Measurements from ENCODE around the gene ARMH3.

The ARMH3 gene

GRCh38 chr10:101831169-101831811, 224.7 kb downstream of the ARMH3 start:
- DNase-seq (ENCODE audit: low read depth in 3 of 3) = no peak

GRCh38 chr10:101830322-101831168, 225.4 kb downstream of the ARMH3 start:
- peak; percentile 78 to 95 (median 91) for DNase-seq (ENCODE audit: low read depth in 3 of 3)

GRCh38 chr10:101829561-101830315, 226.2 kb downstream of the ARMH3 start:
- DNase-seq (ENCODE audit: low read depth in 3 of 3) = peak in 2 of 3 experiments; percentile 47 to 52

- DNase-seq (ENCODE audit: low read depth in 3 of 3) = no peak
Measured at GRCh38 chr10:101828766-101829551, 227.0 kb downstream of the ARMH3 start.

- DNase-seq (ENCODE audit: low read depth in 3 of 3) = no peak
Measured at GRCh38 chr10:101827919-101828600, 227.9 kb downstream of the ARMH3 start.

GRCh38 chr10:101826852-101827434, 229.0 kb downstream of the ARMH3 start:
- DNase-seq (ENCODE audit: low read depth in 3 of 3) = no peak

GRCh38 chr10:101824736-101825135, 231.2 kb downstream of the ARMH3 start:
- DNase-seq (ENCODE audit: low read depth in 3 of 3) = no peak

- no peak for DNase-seq (ENCODE audit: low read depth in 3 of 3)
Measured at GRCh38 chr10:101818872-101819633, 236.9 kb downstream of the ARMH3 start.

GRCh38 chr10:101818119-101818871, 237.7 kb downstream of the ARMH3 start, which contains the start of gene OGA:
OGA (minus strand) TSS chr10:101818444; CDS start chr10:101818022, 422 bp downstream.
- peak; percentile 87 to 95 (median 93) for DNase-seq (ENCODE audit: low read depth in 3 of 3)

- no peak for DNase-seq (ENCODE audit: low read depth in 3 of 3)
Measured at GRCh38 chr10:101817337-101818118, 238.4 kb downstream of the ARMH3 start.

GRCh38 chr10:101816913-101817336, 239.0 kb downstream of the ARMH3 start:
- DNase-seq (ENCODE audit: low read depth in 3 of 3) = no peak

GRCh38 chr10:101816376-101816775, 239.6 kb downstream of the ARMH3 start:
- DNase-seq (ENCODE audit: low read depth in 3 of 3) = no peak

- DNase-seq (ENCODE audit: low read depth in 3 of 3) = no peak
Measured at GRCh38 chr10:101814466-101815071, 241.4 kb downstream of the ARMH3 start.

GRCh38 chr10:101812606-101813005, 243.4 kb downstream of the ARMH3 start:
- no peak for DNase-seq (ENCODE audit: low read depth in 3 of 3)

- no peak for DNase-seq (ENCODE audit: low read depth in 3 of 3)
Measured at GRCh38 chr10:101807158-101807557, 248.8 kb downstream of the ARMH3 start.

- no peak for DNase-seq (ENCODE audit: low read depth in 3 of 3)
Measured at GRCh38 chr10:101803511-101803910, 252.5 kb downstream of the ARMH3 start.

- DNase-seq (ENCODE audit: low read depth in 3 of 3) = no peak
Measured at GRCh38 chr10:101797403-101798059, 258.4 kb downstream of the ARMH3 start.

All from stimulated activated CD4-positive, alpha-beta T cell treated with anti-CD3 and anti-CD28 coated beads, TNF-alpha, amount 100 ng/mL, for 4 hours (primary cell).